DMS 273 (cell line): Measurements from ENCODE around the gene RPS14.

Experiments used
- DNase-seq: peaks from one replicate; lab custom pipeline; 2025; ENCODE audit not compliant: unreplicated experiment; lab: John Stamatoyannopoulos, UW

RPS14 gene

DNA sequence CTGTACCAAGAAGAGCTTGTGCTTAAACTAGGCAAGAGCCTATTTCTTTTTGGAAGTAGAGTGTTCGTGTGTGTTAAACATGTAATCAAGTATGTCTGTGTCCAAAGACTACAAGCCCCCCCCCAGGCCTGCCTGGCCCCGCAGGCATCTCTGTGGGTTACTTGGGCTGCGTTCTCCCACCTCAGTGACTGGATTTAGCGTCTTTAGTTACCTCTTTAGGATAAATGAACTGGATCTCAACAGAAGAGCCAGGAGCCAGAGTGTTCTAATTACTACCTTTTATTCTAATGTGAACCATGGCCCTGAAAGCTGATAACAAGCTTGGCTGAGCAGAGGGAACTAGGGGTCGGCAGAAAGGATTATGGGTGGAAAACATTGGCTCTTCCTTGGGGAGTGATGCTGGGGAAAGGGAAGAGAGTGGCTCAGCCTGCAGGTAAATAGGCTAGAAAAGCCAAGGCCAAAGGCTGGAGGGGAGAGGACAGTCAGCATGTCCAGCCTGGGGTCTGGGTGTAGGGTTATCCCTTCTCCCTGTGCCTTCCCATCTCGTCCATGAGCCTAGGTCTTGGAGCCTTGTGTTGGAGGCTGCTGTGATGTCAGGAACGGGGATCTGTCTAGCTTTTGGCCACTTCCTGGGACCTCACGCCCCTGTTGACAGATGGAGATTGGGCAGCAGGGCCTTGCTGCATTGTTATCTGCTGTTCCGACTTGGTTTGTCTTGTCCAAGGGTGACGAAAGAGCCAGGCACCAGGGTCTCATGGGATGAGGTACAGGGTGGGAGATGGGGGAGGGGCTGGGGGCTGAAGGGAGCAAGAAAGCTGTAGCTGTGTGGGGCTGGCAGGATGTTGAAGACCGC is 47.9 kb downstream of the RPS14 start:
- DNase-seq = no peak

DNA sequence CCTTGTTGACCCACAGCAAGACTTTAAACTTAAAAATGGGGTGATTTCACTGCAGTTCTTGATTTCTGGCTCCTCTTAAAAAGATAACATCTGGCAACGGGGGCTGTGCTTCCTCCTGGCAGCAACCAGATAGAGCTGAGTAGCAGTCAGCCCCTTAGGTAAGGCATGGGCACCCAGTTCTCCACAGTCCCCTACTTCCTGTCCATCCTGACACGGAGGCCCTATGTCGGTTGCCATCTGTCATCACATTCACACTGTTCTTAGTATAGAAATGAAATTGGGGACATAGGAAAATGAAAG is 48.5 kb downstream of the RPS14 start:
- DNase-seq = peak; percentile 59

DNA sequence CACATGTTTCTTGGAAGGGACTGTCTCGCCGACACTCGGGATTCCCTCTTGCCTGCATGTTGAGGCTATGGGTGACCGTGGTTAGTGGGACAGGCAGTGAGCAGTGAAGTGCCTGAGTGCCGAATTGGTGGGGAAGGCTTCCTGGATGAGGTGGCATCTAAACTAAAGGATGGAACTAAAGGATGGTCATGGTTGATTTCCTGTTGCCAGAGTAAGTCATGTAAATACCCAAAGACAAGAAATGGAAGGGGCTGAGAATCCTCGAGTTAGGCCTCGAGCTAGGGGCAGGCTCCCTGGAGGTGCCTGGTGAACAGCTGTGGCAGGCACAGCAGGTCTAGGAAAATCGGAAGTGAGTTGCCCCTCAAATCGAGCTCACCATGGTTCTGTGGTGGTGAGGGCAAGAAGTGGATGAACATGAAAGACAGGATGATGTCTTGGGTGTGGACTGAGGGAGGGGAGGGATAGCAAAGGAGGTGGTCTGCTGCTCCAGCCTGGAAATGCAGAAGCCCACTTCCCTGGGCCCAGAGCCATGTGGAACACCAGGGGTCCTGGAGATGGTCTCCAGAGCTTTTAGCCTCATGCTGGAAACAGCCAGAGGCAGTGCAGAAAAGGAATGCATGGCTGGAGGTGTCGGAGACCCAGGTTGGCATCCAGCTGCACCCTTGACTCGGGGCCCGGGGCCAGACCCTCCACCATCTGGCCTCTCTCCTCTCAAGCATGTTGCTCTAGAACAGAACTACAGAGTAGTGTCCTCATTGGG is 49.0 kb downstream of the RPS14 start:
- peak; percentile 63 for DNase-seq

DNA sequence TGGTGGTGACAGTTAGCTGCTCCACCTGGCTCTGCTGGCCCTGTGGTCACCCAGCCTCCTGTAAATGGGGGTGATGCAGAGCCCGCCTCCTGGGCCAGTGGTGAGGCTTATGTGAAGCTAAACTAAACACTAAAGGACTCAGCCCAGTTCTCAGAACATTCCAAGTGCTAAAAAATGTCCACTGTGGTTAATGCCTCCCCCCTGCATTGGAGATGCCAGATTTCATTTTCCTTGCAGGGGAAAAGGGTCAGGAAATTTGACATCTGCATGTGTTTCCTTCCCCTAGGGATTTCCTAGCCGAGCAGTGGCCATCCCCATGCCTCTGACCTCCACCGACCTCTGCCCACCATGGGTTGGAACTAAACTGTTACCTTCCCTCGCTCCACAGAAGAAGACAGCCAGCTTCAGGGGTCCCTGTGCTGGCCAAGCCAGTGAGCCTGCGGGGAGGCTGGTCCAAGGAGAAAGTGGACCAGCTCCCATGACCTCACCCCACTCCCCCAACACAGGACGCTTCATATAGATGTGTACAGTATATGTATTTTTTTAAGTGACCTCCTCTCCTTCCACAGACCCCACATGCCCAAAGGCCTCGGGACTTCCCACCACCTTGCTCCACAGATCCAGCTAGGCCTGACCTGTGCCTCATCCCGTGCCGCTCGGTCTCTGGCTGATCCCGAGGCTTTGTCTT is 49.9 kb downstream of the RPS14 start:
- no peak for DNase-seq

DNA sequence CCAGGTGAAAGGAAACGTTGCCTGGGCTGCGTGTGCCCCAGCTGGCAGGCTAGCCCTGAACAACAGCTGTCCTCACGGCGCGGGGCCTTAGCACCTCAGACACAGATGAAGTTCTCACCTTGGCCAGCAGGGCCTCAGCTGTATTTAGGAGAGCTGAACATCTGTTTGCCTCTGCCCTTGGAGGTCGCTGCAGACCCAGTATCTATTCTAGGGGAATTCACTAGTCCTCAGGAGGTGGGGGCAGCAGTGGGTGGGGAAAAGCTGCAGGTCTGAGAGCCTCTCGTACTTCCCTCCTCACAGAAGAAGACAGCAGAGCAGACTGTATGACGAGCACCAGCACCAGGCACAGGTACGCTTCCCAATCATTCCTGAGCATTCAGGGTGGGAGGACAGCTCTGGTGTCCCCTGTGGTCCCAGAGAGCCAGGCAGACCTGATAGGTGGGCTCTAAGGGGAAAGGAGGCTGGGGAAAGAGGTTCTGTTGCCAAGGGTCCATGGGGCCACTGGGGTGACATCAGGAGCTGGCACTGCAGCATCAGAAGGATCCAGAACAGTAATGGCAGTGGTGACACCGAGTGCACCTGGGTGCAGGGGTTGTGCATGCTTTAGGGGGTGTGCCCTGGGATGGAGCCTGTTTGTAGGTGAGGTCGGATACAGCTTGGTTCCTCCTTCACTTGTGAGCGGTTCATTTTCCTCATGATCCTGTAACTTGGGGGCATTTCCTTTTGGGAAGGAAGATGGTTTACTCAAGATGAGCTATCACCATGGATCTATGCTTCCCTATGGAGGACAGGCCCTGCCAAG is 50.6 kb downstream of the RPS14 start:
- peak; percentile 75 for DNase-seq

DNA sequence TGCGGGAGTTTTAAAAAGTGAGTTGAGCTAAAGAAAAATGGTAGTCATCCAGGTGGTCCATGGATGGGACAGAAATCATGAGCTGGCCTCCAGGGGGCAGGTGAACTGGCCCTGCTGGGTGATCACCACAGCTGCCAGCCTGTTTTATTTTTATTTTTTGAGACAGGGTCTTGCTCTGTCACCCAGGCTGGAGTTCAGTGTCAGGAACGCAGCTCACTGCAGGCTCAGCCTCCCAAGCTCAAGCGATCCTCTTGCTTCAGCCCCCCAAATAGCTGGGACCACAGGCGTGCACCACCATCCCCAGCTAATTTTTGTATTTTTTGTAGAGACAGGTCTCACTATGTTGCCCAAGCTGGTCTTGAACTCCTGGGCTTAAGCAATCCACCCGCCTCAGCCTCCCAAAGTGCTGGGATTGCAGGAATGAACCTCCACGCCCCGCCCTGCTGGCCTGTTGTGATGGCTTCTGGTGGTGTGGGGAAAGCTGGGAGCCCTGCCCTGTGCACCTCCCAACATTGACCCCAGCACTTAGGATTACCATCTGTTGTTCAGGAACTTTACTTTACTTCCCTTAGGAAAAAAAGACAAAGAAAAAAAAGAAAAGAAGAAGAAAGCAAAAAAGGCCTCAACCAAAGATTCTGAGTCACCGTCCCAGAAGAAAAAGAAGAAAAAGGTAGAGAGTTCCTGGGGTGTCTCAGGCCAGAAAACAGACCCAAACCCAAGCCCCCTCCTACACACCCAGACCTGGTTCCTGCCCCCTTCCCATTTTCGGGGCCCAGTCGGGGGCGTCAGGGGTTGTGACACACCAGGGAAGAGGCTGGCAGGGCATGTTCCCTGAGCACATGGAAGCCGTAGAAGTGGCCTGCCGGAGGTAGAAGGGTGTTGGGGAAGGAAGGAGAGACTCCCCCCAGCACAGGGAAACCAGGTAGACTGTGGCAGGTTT is 51.5 kb downstream of the RPS14 start:
- no peak for DNase-seq

DNA sequence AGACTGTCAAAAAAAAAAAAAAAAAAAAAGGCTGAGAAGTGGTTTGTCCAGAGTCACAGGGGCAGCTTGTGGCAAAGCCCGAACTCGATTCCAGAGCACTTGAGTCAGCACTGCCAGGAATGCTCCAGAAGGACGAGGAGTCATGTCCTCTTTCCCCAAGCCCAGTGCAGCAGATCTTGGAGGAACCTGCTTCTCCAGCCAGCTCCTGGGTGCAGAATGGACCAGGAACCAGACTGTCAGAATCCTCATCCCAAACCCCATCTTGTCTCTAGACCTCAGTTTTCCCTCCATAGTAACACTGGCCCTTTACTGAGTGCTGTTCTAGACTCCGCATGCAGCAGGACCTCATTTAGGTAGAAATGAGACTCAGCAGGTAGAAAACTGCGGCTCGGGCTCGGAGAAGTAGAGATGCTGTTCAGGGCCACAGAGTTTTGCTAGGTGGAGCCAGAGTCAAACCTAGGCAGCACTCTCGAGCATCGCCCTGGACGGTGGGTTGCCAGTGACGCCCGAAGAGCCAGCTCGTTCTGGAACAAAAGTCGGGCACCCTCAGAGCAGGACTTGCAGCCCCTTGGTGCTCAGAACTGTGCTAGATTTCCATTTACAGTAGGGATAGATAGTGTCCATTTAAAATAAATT is 52.3 kb downstream of the RPS14 start:
- DNase-seq = no peak

DNA sequence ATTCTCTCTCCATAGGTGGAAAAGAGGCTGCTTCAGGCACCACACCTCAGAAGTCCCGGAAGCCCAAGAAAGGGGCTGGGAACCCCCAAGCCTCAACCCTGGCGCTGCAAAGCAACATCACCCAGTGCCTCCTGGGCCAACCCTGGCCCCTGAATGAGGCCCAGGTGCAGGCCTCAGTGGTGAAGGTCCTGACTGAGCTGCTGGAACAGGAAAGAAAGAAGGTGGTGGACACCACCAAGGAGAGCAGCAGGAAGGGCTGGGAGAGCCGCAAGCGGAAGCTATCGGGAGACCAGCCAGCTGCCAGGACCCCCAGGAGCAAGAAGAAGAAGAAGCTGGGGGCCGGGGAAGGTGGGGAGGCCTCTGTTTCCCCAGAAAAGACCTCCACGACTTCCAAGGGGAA is 53.3 kb downstream of the RPS14 start:
- no peak for DNase-seq

DNA sequence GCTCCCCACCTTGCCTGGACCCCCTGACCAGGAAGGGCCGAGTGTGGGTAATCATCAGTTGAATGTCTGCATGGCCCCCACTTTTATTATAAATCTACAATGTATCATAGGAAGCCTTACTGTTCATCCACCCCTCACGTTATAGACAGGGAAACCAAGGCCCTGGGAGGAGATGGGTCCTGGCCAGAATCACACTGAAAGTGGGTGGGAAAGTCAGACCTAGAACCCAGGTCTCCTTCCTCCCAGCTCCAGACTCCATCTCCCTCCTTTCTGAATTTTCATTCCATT is 53.9 kb downstream of the RPS14 start:
- DNase-seq = no peak

DNA sequence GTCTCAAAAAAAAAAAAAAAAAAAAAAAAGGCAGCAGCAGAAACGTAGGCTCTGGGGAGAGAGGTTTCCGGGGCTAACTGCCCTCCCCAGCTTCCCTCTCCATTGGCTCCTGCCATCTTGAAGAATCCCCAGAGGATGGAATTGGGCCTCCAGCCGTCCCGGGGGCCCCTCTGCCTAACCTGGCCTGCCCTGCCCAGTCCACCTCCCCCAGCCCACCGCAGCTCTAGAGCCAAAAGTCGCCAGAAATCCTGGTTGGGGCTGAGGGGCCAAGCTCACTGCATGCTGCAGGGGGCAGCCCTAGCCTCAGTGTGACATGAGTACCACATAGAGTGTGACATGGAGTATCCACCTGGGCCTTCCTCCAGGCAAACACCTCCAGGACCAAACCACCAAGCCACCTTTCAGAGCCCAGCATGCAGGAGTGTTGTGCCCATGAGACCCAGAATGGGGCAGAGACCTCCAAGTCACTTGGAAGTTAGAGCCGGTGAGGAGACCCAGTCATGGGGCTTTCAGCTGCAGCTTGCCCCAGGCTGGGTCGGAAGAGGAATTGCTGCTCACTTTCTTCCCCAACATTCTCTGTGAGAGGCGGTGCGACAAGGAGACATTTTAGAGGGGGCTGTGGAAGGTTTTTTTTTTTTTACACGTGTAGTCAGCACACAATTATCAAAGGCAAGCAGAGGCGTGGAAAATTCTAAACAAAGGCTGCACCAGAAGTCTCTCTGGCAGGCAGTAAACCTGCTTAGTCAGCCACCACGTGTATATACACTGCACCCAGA is 54.4 kb downstream of the RPS14 start:
- DNase-seq = no peak

DNA sequence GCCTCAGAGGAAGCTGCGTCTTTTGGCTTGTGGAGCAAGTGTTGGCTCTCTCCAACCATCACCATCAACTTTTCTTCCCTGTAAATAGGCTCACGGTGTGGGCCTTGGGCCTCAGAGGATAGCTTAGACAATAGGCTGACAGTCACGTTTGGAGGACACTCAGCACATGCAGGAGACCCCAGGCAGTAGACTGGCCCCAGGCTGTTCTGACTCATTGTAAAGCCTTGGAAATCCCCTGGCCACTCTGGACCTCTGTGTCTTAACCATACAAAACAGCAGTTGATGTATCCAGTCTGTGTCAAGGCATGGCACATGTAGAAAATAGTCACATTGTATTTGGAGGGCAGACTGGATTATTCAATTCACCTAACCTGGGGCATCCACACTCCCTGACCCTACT is 55.4 kb downstream of the RPS14 start:
- DNase-seq = no peak

DNA sequence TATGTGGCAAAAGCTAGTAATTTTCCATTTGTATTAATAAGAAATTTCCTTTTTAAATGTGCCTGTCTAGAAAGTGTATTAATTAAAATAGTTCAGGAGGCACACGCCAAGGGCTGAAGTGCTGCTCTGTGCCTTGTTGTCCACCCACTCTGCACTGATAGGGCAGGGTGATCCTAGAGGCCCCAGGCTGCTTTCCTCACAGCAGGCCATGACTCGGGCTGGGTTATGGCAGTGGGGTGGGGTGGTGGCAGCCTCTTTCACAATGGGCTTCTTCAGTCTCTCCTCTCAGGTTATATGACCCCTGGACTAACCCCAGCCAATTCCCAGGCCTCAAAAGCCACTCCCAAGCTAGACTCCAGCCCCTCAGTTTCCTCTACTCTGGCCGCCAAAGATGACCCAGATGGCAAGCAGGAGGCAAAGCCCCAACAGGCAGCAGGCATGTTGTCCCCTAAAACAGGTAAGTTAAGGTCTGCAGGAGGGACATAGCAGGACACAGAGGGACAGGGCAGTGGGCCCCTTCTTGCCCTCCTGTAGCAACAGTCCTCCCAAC is 56.4 kb downstream of the RPS14 start:
- no peak for DNase-seq

DNA sequence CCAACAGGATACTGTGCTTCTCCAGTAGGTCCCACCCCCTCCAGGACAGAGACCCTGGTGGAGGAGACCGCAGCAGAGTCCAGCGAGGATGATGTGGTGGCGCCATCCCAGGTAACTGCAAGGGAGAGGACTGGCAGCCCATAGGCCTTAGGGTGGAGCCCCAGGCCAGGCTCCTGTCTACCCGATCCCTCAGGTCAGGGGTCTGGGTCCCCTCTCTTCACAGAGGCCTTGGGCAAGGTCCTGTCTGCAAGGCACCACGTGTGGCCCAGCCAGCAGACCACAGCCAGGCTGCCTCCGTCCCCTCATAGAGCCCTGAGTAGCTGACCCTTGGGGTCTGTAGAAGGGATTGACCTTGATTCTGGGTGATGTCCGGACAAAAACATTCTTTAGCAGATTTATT is 56.9 kb downstream of the RPS14 start:
- DNase-seq = no peak
